Endometrial microvascular endothelial cells (primary cell): ENCODE data around the gene TAMM41. TPM values are rescaled to one million over a fixed set of nuclear protein-coding genes. Genes with fewer than 3 reads are reported as not detected.
"Not testable (repeated sequence)": the region's sequence is repeated elsewhere in the genome, so short reads cannot be mapped to it uniquely, and the experiment has no call there.

ENCODE experiments used
- in situ Hi-C: cut with HindIII; loops from 2 replicates; pipeline ENCODE4 v1.10.0; 2017; ENCODE audit warnings: low sequenced_read_pairs, low pct_unique_long_range_greater_than_20kb; ENCODE audit errors: inconsistent ontology term
- total RNA-seq: library from RNA; depleted of rRNA; stranded (reverse); fragments of >200 nt; gene quantifications from one replicate; pipeline ENCODE4 v1.2.3, GENCODE V29; 2015; ENCODE audit errors: inconsistent ontology term

TAMM41 gene
- total RNA-seq, 1 donor from 2014 or later, result 14.0 TPM

- in situ Hi-C loops, result no loop called here
Measured at GRCh38 chr3:11774296-11774877, 72.3 kb downstream of the TAMM41 start.

GRCh38 chr3:11771931-11772330, 74.8 kb downstream of the TAMM41 start:
- in situ Hi-C loops, result not testable (repeated sequence)

DNA sequence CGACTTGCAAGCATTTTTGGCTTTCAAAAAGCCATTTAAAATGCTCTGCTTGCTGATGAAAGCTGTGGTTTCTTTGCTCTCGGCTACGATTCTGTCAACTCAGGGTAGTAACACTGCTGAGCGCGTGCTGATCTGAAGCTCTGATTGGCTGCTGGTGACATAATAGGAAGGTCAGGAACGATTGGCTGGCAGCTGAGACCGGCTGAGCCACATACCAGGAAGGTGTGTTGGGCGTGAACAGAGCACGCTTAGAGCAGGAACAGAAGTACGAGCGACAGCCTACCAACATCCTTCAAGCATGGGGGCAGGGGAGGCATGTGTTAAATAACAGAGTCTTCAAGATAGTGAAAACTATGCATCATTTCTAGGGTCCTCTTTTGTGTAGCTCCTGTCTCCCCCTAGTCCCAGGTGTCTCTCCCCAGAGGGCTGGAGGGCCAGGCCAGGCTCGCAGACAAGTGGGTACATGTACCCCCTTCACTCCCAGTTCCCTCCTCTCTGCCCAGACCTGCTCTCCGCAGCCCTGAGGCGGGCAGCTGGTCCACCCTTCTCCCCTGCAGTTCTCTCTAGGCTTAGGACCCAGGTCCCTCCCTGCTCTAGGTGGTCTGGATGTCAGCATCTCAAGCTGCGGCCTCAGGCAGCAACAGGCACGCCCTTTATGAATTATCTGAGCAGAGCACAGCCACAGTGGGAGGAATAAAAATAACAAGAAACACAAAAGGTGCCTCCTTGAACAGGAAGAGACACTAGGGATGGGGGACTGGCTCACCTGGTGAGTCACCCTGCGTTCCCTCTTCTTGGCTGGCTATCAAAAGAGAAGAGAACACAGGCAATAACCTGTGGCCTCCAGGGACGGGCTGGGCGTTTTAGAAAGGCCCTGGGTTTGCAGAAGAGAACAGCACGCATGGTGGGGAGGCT, 76.0 kb downstream of the TAMM41 start:
- in situ Hi-C loops, result no loop called here

DNA sequence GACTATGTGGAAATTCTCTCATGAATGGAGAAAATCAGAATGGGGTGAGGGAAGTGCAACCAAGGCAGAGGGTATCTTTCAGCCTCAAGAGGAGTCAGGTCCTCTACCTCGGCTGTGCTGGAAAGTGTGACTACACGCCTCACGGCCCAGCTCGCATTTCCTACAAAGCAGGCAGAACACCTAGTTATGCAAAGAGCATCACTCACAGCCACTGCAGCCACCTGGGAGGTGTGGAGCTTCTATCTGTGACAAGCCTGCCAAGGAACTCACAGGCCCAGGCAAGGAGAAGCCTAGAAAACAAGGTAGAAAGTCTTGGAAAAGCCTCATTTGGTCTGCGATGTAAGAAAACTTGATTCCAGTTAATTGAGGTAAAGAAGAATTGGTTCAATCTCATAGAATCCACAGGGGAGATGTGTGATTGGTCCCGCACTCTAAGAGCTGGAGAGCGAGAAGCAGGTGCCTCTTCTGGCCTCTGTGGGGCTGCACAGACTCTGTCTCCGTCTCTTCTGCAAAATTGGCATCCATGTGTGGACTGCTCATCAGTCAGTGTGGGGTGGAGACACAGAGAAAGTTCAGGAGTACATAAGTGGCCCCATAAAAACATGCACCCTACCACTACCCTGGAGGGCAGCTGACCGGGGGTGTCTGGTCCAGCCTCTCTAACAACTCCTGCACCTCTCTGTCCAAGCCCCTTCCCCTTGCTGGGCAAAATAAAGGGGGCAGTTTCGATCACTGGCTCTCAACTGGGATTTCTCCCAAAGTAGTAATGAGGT, 76.8 kb downstream of the TAMM41 start:
- in situ Hi-C loops, result no loop called here

DNA sequence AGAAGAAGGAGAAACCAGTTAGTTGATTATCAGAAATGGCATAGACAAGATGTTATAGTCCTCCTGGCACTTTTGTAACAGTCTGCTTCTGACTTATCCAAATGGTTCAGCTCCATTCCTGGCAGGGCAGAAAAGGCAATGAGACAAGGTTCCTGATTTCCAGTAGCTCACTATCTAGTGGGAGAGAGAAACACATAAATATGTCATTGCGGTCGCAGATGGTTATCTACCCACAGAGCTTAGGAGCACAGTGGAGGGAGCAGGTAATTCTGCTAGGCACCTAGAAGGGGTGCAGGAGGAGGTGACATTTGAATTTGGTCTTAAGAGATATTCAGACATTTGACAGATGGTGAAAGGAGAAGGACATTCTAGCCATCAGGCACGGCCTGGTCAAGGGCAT, 78.1 kb downstream of the TAMM41 start:
- in situ Hi-C loops, result no loop called here

DNA sequence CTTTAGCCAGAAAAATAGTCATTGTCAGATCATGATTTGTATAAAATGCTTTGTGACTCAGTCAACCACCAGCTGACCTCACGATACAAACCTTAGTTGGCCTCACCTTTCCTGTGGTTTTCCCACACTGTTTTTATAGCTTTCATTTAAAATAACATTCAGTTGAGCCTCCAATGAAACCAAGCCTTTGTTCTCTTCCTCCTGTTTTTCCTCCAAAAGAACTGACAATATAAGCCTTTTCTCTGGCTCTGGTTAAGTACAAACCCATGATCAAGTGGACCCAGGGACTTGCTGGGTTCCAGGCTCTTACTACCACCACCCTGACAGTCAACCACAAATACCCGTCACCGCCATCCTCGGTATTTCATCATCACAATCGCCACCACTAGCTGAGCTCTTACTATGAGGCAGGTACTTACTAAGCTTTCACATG, 81.7 kb downstream of the TAMM41 start:
- in situ Hi-C loops, result no loop called here

- in situ Hi-C loops, result no loop called here
Measured at GRCh38 chr3:11759996-11760395, 86.7 kb downstream of the TAMM41 start.

DNA sequence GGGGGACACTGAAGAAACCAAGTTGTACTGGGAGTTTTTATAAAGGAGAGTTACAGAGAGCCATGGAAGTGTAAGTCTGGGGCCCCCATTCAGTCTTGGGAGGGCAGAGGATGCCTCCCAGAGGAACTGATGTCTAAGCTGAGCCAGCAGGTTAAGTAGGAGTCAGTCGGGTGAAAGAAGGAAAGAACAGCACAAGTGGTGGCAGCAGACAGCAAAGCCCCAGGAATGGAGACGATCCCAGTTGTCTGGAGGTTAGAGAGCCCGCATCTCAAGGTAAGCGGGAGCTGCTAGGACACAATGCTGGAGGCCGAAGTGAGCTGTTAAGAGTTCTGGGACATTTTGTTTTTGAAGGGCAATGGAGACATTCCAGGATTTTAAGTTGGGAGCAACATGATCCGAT, 88.8 kb downstream of the TAMM41 start:
- in situ Hi-C loops, result no loop called here

DNA sequence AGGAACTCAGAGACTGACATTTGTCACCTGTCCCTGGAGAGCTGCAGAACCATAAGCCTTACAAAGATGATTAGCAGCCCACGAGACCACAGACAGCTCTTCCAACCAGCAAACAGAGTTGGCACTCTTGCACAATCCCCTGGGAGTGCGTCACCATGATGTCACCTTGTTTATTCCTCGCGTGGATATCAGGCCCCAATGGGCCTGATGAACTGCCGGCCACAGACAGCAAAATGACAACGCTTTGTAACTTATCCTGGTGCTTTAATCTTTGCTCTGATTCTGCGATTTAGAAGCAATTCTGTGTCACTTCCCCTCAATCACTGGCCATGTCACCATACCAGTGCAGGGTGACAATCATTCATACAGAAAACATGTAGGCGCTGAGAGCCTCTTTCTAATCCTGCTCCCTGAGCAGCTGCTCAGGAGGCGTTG, 89.2 kb downstream of the TAMM41 start:
- in situ Hi-C loops, result no loop called here

DNA sequence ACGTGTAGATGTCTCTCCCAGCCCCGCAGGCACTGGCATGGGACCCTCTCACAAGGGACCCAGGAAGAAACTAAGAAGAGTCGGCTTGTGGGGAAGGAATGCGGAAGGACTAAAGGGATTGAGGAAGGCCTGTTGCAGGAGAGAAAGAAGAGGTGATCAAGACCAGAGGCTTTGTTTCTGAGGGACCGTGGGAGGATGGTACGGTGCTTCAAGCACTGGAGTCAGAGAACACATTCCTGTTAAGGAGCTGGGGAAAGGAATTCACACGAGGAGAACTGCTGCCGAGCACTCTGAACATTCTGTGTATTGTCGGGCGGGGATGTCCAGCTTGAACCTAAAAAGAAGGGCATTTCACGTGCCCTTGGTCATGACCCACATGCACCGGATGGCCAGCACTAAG, 91.4 kb downstream of the TAMM41 start:
- in situ Hi-C loops, result no loop called here

- in situ Hi-C loops, result not testable (repeated sequence)
Measured at GRCh38 chr3:11752254-11752653, 94.4 kb downstream of the TAMM41 start.

DNA sequence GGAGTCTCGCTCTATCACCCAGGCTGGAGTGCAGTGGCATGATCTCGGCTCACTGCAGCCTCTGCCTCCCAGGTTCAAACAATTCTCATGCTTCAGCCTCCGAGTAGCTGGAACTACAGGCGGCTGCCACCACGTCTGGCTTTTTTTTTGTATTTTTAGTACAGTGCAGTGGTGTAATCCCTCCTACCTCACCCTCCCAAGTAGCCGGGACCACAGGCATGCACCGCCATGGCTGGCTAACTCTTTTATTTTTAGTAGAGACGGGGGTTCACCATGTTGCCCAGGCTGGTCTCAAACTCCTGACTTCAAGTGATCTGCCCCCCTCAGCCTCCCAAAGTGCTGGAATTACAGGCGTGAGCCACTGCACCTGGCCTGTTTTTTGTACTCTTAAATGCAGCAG, 98.4 kb downstream of the TAMM41 start:
- in situ Hi-C loops, result not testable (repeated sequence)

Other genes with a start within 250 kb of the TAMM41 start
- gene VGLL4, start 203.0 kb downstream of the TAMM41 start, total RNA-seq, result 14.4 TPM
- gene SYN2, start 157.5 kb upstream of the TAMM41 start, total RNA-seq, result not detected